Gastrocnemius medialis (tissue), 4 donors: ENCODE data around the gene MAP3K20.

ENCODE experiments used
- POLR2A ChIP-seq, 2 donors: fragments of 450-650 bp; IDR thresholded peaks; one replicate each; pipeline ENCODE4 v1.6.1; 2017; ENCODE audit warnings: antibody characterized with exemption in 2 of 2, mild to moderate bottlenecking in 2 of 2, moderate library complexity in 2 of 2
- TF ChIP-seq, protein P1 (sequence below), 5 experiments: fragments of 450-650 bp in 3 of 5; fragments of 200-600 bp in 2 of 5; sonication (generic) in 2 of 5; IDR thresholded peaks in 4 of 5; conservative IDR thresholded peaks in 1 of 5; 1 replicate in 4 of 5; 2 replicates in 1 of 5; pipeline ENCODE4 v1.5.1; 2016 to 2019; ENCODE audit warnings: antibody characterized with exemption in 5 of 5, mild to moderate bottlenecking in 3 of 5, moderate library complexity in 3 of 5

DNA sequence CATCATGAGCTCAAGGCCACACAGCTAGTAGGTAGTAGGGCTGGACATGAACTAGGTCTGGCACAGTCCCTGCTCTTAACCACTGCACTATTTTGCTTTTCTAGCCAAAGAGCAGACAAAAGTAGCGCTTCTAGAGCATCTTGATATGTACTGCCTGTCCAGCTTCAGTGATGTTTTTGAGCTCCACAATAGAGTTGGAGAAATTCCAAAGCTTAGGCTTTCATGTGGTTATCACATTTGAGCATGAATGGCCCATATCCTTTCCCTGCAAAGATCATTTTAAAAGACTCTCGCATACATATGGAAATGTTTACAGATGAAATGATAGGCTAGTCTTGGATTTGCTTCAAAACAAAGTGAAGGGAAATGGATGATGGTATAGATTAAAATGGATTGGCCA is 128.7 kb downstream of the MAP3K20 start:
- TF ChIP-seq, protein P1, sequence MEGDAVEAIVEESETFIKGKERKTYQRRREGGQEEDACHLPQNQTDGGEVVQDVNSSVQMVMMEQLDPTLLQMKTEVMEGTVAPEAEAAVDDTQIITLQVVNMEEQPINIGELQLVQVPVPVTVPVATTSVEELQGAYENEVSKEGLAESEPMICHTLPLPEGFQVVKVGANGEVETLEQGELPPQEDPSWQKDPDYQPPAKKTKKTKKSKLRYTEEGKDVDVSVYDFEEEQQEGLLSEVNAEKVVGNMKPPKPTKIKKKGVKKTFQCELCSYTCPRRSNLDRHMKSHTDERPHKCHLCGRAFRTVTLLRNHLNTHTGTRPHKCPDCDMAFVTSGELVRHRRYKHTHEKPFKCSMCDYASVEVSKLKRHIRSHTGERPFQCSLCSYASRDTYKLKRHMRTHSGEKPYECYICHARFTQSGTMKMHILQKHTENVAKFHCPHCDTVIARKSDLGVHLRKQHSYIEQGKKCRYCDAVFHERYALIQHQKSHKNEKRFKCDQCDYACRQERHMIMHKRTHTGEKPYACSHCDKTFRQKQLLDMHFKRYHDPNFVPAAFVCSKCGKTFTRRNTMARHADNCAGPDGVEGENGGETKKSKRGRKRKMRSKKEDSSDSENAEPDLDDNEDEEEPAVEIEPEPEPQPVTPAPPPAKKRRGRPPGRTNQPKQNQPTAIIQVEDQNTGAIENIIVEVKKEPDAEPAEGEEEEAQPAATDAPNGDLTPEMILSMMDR (IDR thresholded peaks at IDR 0.05 in 4 of 5, conservative IDR thresholded peaks at IDR 0.05 in 1 of 5) = no peak
- no peak for TF ChIP-seq POLR2A (IDR thresholded peaks at IDR 0.05)
